Caki2 (cell line): ENCODE results near the gene B4GALNT3. TPM values are rescaled to one million over a fixed set of nuclear protein-coding genes. Genes with fewer than 3 reads are reported as not detected.

Source experiments
- DNase-seq: peaks from one replicate; pipeline ENCODE4 v3.0.0-alpha.2; 2015; ENCODE audit warnings: low read depth
- in situ Hi-C: cut with HindIII; loops from 2 replicates; pipeline ENCODE4 v1.10.0; 2016; ENCODE audit warnings: low sequenced_read_pairs, low pct_unique_long_range_greater_than_20kb, mixed read lengths
- total RNA-seq: library from RNA; depleted of rRNA; stranded (reverse); fragments of >200 nt; shearing (Covaris generic); gene quantifications from 2 replicates; pipeline ENCODE4 v1.2.3, GENCODE V29; 2014; ENCODE audit warnings: low replicate concordance

The B4GALNT3 gene
- total RNA-seq, 1 experiment from 2014 or later, result 1.9 TPM

DNA sequence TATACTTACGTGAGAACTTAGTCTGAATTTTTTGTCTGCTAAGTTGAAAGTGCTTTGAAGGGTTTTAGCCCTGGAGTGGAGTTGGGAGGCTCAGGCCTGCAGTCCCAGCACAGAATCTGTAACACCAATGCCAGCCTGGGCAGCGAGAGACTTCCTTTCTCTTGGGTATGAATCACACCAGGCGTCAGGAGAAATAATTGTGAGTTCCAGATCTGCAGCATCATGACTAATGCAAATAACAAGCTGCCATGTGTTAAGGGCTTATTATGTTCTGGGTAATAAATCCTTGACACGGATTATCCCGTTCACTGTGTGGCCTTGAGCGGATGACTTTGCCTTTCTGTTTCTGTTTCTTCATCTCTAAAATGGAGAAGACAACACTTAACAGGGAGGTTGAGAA is 70.6 kb downstream of the B4GALNT3 start:
- in situ Hi-C loops, result no loop called here
- no peak for DNase-seq

DNA sequence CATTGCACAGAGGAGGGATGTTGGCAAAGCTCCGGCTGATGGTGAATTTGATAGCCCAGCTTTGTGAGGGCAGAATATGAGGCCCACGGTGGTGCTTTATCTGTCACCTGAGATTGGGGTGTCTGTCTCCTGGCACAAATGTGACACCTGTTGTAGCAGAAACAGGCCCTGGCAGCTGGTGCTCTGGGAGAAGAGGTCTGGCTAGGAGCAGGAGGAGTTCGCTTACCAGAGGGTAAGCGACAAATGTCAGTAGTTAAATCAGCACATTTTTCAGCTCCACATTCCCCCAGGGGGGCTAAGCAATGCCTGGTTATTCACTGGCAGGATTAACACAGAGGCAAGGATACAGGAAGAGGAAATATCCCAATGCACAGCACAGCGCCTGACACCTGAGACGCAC is 71.1 kb downstream of the B4GALNT3 start:
- in situ Hi-C loops, result no loop called here
- DNase-seq, result no peak

DNA sequence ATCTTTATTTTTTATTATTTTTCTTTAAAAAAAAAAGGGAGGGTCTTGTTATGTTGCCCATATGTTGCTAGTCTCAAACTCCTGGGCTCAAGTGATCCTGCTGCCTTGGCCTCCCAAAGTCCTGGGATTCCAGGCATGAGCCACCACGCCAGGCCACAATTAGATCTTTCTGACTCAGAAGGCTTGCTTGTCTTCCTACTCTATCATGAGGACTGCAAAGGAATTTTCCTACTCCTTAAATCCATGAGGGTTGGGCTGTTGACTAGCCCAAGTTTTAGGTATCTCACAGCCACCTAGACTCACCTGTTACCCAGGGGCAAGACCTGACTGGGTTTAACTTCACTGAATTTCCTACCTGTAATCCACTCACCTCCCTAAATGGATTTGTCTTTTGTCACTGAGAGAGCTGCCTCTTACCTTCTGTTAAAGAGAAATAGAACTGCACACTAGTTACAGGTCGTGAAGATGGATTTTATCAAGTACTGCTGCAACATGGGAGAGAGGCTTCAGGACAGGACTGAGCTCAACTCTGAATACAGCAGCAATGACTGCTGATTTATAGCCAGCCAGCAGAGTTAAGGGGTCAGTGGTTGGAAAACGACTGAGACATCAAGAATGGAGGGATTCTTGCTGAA is 72.3 kb downstream of the B4GALNT3 start:
- DNase-seq, result no peak
- in situ Hi-C loops, result no loop called here

DNA sequence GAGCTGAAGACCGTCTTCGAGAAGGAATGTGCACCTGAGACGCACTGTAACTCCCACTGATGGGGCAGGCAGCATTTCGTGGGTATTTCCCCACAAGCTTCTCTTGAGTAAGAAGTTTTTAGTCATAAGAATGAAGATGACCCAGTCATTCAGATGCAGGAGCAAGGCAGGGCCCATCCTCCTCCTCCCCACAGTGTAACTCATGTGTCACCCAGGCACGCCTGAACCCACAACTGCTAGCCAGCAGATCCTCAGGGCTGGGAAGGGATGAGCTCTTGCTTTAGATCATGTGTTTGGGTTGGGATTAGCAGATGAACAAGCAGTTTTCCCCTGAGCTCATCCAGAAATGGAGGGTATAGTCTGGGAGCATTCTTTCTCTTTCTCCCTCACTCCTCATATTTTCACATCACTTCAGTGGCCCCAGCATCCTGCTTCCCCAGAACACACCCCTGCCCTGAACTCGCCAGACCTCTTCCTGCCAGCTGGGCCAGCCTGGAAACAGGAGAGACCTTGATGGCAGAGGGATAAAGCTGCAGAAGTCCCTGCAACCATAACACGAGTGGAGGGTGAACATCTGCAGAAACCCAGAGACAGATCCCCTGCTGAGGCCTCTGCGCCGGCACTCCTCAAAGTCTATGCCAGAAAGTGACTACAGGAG is 73.3 kb downstream of the B4GALNT3 start:
- in situ Hi-C loops, result no loop called here
- DNase-seq, result no peak

DNA sequence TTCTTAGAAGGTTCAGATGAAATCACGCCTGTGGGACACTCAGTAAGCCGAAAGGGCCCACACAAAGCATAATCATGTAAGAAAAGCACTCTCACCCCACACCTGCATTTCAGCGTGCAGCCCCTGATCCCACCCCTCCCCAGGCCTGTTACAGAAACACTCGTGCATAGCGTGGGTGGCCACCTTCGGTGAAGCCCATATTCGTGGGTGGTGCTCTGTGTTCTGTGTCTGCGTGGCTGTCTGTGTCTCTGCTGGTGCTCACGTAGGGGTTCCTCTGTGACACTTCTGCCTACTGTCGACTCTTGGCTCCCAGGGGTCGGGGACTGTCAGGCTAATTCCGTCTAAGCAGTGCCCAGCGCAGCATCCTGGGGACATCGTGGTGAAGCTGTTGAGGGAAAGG is 74.0 kb downstream of the B4GALNT3 start:
- in situ Hi-C loops, result no loop called here
- DNase-seq, result no peak

DNA sequence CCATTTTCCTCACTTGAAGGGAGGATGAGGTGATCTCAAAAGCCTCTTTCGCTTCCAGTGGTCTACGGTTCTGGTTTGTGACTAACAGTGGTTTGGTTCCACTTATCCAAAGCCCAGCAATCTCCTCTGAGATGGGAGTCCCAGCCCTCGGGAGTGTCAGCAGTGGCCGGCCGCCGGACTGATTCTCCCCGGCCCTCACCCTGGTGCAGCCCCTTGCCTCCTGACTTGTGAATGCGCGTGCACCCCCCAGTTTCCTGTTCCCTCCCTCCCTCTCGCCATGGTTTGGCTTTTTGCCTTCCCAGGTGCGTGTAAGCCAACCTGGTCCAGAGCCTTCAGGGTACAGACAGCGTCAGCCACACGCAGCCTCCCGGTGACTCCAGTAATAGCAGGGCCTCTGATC is 74.5 kb downstream of the B4GALNT3 start:
- in situ Hi-C loops, result no loop called here
- no peak for DNase-seq

DNA sequence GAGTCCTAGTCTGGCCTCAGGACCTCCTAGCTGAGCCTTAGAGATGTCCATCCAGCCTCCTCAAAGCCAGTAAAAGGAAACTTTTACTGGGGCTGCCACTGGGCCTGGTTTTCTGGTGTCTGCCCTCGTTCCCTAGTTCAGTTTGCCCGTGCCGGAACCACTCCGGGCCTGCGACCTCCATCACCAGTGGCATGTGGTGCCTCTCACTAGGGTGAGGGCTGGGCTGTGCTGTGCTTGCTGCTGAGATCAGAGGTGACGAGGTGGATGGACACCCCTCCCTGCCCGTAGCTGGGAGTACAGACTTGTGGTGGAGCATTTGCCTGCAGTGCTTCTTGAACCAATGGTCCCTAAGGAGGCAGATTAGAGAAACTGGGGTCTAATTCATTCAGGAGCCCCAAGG is 75.7 kb downstream of the B4GALNT3 start:
- DNase-seq, result no peak
- in situ Hi-C loops, result no loop called here

DNA sequence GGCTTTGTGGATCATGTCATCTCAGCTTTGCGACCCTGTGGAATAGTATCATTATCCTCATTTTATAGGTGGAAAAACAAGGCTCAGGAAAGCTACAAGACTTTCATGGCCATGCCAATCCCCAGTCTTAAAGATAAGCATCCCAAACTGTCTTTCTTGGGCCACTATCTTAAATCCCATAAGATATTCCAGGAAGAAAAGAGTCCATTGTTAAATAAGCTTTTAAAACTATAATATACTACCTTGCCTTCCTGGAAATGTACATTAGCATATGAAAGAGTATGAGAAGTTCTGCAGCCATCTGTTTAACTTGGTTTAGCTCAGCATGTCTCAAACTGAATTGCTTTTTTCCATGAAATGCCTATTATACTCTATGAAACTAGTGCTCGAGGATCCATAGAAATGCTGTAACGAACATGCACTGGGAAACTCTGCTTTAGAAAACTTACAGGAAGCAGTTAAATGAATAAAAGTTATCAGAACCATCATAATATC is 77.1 kb downstream of the B4GALNT3 start:
- DNase-seq, result no peak
- in situ Hi-C loops, result no loop called here

DNA sequence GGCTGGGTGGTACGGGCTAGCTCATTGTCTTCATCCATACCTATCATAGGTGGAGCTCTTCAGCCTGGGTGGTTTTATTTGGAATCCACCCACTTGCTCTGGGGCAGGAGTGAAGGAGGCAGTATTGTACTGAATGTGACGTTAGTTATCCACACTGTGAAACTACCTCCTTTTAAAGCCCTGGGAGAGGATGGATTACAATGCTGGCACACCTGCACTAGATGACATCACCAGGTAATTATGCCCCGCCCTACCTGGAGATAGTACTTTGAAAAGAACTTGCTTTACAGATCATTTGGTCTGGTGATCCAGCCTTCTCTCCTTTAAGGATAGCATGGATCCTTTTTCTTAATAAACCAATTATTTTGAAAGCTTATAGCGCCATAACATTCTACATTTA is 78.0 kb downstream of the B4GALNT3 start:
- no peak for DNase-seq
- in situ Hi-C loops, result no loop called here

DNA sequence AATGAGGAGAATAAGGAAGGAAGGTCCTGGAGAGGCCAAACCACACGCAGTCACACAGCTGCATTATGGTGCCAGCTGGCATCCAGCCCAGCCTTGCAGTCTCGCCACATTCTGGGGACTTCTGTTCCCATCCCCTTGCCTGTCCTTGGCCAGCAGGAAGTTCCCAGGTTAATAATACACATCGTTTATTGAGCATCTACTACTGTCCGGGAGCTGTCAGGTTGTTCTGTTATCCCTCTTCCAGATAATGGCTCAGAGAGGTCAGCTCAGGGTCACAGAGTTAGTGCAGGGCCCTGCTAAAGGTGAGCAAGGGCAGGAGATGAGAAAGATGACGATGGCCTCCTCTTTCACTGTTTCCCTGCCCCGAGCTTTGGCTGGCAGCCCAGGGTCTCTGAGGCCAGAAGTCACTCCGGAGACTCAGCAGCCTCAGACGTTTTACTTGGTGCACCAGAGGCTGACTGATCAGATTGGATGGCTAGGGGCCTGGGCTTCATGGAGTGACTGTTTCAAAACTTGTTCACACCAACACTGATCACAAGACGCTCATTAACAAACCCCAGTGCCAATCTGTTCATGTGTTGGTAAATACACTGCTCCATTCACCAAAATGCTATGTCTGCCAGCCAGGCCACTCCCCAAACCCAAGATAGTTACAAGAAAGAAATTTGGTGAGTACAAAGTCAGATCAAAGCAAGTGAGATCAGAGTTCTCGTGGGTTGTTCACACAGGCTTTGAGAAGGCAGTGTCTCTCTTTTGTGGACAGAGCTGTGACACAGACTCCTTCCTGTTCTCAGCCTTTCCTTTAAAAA is 79.2 kb downstream of the B4GALNT3 start:
- in situ Hi-C loops, result no loop called here
- peak; percentile 55 for DNase-seq

DNA sequence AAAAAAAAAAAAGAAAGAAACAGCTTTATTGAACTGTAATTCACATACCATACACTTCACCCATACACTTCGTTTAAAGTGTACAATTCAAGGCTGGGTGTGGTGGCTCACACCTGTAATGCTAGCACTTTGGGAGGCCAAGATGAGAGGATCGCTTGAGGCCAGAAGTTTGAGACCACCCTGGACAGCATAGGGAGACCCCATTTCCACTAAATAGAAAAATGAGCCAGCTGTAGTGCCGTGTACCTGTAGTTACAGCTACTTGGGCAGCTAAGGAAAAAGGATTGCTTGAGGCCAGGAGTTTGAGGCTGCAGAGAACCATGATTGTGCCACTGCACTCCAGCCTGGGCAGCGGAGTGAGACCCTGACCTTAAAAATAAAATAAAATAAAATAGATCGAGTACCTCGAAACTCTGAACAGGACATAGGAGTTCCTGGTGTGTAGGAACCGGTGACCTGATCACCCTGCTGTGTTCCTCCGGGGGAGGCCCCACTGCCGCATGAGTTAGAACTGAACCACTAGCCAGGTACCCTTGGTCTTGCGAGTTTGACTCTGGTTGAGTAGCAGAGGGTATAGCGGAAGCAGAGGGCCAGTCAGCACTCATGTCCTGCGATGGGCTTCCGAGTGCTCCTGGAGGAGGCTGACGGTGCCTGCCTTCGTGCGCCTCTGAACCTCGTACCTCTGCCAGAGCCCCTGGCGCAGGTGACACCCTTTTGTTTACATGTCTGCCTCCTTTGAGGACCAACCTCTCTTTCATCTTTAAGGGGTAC is 80.0 kb downstream of the B4GALNT3 start:
- in situ Hi-C loops, result no loop called here
- DNase-seq, result no peak

DNA sequence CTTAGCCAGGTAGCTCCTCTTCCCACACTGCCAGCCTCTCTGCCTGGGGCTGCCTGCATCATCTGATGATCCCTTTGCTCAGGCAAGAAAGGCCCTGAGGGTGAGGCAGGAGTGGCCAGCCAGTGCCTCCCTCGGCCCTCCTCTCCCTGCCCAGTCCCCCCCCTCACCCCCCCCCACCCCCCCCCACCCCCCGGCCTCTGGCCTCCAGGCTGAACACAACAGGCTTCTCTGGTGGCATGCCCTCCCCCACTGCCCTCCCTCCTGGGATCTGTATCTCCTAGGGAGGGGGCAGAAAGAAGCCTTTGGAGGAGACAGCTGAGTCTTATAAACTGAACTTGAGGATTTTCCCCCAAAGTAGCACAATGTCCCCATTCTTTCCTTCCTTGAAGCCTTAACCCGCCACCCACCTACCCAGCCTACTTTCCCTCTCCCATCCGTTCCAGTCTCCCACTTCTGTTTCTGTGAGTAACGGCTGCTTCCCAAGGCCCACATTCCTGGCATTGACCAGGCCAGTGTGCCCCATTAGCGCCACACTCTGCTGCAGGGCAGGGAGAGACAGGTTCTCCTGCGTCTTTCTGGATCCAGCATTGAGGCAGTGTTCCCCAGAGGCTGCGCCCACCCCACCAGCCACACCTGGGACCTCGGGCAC is 82.1 kb downstream of the B4GALNT3 start:
- DNase-seq, result no peak
- in situ Hi-C loops, result no loop called here

DNA sequence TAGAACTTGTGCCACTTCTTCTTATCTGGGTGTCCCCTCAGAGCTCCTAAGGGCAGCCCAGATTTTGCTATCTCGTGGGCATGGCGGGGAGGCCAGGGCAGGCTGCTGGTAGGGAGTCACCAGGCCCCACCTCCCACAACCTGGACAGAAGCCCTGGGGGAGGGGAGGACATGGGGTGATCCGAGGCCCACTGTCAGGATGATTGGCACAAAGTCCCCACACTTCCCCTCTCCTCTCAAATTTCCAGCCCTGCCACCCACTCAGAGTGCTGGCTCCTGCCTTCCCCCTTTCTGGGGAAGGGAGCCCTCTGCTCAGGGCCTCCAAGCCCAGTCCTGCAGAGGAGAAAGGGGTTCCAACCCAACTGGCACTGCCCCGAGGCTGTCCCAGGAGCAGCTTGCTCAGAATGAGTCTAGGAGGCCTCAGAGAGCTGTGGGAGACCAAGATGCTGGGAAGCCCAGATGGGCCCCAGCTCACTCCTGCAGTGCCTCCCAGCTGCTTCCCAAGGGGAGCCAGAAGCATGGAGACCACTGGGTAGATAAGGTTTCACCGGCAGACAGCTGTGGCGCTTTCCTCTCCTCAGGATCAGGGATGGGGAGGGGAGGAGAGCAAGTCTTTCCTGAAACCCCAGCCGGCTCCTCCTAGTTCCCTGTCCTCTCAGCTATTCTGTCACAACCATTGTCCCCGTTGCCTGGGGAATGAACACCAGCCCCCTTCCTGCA is 82.8 kb downstream of the B4GALNT3 start:
- in situ Hi-C loops, result no loop called here
- DNase-seq, result no peak

DNA sequence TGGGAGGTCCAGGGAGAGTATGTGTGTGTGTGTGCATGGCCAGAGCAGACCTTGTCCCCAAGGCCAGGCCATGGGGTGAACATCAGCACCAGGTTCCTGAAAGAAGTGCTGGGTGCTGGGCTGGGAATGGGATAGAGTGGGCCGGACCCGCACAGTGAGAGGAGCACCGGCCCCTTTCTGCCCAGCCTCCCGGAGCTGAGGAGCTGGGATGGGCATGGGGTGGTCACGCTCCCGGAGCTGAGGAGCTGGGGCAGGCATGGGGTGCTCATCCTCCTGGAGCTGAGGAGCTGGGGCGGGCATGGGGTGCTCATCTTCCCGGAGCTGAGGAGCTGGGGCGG is 83.3 kb downstream of the B4GALNT3 start:
- DNase-seq, result no peak
- in situ Hi-C loops, result no loop called here

DNA sequence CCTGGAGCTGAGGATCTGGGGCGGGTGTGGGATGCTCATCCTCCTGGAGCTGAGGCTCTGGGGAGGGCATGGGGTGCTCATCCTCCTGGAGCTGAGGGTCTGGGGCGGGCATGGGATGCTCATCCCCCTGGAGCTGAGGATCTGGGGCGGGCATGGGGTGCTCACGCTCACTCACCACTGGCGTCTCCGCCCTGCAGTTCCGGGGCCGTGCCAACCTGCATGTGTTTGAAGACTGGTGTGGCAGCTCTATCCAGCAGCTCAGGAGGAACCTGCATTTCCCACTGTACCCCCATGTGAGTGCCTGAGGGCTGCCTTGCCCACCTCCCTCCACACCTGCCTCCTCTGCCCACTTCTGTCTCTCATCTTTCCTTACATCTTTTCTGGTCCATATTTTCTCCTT is 84.4 kb downstream of the B4GALNT3 start:
- in situ Hi-C loops, result no loop called here

DNA sequence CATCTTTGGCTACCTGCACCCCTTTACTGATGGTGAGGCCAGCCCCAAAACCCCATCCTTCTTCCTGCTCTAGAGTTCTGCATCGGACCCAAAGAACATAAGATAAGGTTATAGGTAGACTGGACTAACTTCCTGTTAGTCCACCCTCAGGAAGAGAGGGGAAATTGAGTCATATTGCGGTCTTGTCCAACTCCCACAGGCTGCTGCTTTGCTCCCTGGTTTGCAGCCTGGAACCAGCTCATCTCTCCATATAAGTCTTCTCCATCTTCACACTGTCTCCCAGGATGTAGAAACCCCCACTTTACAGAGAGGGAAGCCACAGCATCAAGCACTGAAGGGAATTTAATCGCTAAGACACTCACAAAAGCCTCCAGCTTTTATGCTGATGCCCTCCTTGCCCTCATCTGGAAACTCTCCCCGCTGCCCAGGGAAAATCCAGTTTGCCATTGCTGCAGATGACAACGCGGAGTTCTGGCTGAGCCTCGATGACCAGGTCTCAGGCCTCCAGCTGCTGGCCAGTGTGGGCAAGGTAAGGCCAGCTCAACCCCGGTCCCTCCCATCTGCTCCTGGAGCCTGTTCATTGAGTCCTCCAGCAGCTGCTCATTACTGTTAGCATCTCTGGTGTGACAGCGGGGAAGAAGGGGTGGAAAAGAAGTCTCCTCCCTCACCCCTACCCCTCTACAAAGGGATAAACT is 85.3 kb downstream of the B4GALNT3 start:
- DNase-seq, result no peak
- in situ Hi-C loops, result no loop called here

More for the DNA sequence above, 84.4 kb downstream of the B4GALNT3 start:
- DNase-seq, result no peak

DNA sequence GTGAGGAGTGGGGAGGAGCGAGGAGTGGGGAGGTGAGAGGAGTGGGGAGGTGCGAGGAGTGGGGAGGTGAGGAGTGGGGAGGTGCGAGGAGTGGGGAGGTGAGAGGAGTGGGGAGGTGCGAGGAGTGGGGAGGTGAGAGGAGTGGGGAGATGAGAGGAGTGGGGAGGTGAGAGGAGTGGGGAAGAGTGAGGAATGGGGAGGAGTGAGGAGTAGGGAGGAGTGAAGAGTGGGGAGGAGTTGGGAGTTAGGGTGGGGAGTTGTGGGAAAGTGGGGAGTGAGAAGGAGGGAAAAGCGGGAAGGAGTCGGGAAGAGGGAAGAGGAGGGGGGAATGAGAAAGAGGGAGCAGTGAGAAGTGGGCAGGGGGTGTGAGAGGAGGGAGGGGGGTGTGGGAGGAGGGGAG is 86.1 kb downstream of the B4GALNT3 start:
- no peak for DNase-seq
- in situ Hi-C loops, result no loop called here
